ENCODE results near the gene MYPN.

Gene MYPN

DNA sequence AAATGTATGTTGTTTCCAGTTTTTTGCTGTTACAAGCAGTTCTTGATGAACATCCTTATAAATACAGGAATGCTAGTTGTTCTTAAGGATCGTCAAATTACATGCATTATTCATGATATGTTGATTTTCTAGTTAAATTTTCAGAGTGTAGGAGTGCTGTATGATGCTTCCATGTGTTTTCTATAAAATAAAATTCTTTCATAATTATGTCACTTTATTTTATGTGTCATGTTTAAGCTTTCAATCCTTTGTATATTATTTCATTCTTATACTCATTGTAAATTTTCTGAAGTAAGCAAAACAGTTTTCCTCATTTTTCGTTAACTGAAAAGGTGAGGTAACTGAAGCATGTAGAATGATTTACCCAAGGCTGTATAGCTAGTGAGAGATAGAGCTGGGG lies 16.8 kb upstream of the MYPN start:
- Histone ChIP-seq H3K9me3 (no peaks in the 10 kb centered on the region), H3K4me1 (ENCODE audit: control insufficient read depth in 1 of 2, insufficient read depth in 1 of 2, low read depth in 1 of 2, low read length in 1 of 2) (no peaks in the 10 kb centered on the region), H3K27me3 (no peaks in the 10 kb centered on the region), H3K36me3 (no peaks in the 10 kb centered on the region), H3K27ac (no peak overlapping the region), H3K4me3 (ENCODE audit: low read depth in 1 of 2, low read length in 1 of 2) (no peak overlapping the region)
- TF ChIP-seq, protein P1, sequence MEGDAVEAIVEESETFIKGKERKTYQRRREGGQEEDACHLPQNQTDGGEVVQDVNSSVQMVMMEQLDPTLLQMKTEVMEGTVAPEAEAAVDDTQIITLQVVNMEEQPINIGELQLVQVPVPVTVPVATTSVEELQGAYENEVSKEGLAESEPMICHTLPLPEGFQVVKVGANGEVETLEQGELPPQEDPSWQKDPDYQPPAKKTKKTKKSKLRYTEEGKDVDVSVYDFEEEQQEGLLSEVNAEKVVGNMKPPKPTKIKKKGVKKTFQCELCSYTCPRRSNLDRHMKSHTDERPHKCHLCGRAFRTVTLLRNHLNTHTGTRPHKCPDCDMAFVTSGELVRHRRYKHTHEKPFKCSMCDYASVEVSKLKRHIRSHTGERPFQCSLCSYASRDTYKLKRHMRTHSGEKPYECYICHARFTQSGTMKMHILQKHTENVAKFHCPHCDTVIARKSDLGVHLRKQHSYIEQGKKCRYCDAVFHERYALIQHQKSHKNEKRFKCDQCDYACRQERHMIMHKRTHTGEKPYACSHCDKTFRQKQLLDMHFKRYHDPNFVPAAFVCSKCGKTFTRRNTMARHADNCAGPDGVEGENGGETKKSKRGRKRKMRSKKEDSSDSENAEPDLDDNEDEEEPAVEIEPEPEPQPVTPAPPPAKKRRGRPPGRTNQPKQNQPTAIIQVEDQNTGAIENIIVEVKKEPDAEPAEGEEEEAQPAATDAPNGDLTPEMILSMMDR (IDR thresholded peaks at IDR 0.05): no peak

DNA sequence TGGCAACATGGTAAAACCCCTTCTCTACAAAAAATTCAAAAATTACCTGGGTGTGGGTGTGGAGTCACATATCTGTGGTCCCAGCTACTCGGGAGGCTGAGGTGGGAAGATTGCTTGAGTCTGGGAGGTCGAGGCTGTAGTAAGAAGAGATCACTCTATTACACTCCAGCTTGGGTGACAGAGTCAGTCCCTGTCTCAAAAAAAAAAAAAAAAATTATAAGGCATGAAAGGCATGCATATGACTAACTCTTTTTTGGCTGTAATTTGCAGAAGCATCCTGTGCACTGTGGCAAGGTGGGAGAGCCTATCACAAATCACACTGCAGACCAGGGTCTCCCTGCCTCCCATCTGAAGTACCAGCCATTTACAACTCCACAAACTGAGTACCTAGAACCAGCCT lies 14.1 kb upstream of the MYPN start:
- TF ChIP-seq, protein P1 (IDR thresholded peaks at IDR 0.05): no peak
- Histone ChIP-seq H3K27ac (no peak overlapping the region), H3K4me1 (ENCODE audit: control insufficient read depth in 1 of 2, insufficient read depth in 1 of 2, low read depth in 1 of 2, low read length in 1 of 2) (no peaks in the 10 kb centered on the region), H3K4me3 (ENCODE audit: low read depth in 1 of 2, low read length in 1 of 2) (no peak overlapping the region), H3K36me3 (no peaks in the 10 kb centered on the region), H3K9me3 (no peaks in the 10 kb centered on the region), H3K27me3 (no peaks in the 10 kb centered on the region)

DNA sequence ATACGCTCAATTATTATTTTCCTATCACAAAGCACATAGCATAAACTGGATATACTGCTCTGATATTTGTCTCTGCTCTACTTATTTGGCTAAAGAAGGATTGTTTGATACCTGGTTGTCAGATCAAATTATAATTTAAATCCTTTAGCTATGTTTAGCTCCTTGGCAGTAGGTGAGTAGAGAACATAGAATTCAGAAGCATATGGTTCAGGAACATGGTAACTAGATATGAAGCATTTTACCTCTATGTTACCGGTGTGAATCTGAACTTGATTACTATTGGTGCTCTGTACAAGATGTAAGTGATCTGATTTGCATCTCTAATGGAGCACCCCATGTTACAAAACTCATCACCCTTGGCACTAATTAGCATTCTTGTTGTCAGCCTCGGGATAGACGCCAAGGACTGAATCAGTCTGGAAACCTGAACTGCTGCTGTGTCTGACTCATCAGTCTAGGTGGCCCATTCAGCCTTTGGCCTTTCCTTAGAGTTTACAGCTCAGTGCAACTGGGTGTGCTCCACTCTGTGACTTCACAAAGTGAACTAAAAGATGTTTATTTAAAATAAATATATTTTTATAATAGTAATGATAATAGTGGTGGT lies 12.3 kb upstream of the MYPN start:
- Histone ChIP-seq H3K9me3 (no peaks in the 10 kb centered on the region), H3K36me3 (no peaks in the 10 kb centered on the region), H3K27me3 (no peaks in the 10 kb centered on the region), H3K4me1 (ENCODE audit: control insufficient read depth in 1 of 2, insufficient read depth in 1 of 2, low read depth in 1 of 2, low read length in 1 of 2) (no peaks in the 10 kb centered on the region), H3K27ac (no peak overlapping the region), H3K4me3 (ENCODE audit: low read depth in 1 of 2, low read length in 1 of 2) (no peak overlapping the region)
- TF ChIP-seq, protein P1 (IDR thresholded peaks at IDR 0.05): no peak

DNA sequence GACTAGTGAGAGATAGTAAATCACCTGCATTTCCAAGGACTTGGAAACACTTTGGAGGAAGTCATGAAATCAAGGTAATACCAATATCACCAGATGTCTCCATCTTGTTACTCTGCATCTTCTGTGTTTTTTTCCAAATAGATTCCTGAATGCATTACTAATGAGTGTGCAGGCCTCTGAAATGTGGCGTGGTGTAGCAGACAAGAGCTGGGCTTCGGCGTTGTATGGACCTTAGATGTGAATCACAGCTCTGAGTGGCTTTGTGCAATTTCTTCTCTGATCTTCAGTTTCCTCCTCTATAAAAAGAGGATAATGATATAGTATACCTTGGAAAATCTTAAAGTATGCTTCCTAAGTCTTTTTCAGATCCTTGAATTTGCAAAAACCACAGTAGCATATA lies 9.6 kb upstream of the MYPN start:
- Histone ChIP-seq H3K4me3 (ENCODE audit: low read depth in 1 of 2, low read length in 1 of 2) (no peak overlapping the region), H3K9me3 (no peaks in the 10 kb centered on the region), H3K36me3 (no peaks in the 10 kb centered on the region), H3K27me3 (no peaks in the 10 kb centered on the region), H3K4me1 (ENCODE audit: control insufficient read depth in 1 of 2, insufficient read depth in 1 of 2, low read depth in 1 of 2, low read length in 1 of 2) (no peaks in the 10 kb centered on the region), H3K27ac (no peak overlapping the region)
- TF ChIP-seq, protein P1 (IDR thresholded peaks at IDR 0.05): no peak

DNA sequence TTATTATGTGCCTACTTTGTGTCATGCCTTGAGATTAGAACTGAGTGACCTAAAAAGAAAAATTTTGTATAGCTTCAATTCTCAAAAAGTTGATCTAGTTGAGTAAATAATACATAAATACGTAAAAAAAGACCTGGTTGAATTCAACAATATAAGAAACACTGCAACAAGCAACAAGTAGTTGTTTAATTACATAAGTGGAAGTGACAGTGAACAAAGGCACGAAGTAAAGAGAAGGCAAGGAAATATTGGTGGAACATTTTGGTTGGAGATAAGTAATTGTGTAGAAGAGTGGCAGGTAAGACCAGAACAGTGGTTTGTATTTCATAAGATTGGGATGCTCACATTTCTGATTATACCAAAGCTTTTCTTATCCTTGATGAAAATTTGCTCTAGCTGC lies 8.2 kb upstream of the MYPN start:
- Histone ChIP-seq H3K4me1 (ENCODE audit: control insufficient read depth in 1 of 2, insufficient read depth in 1 of 2, low read depth in 1 of 2, low read length in 1 of 2) (no peaks in the 10 kb centered on the region), H3K36me3 (no peaks in the 10 kb centered on the region), H3K27ac (no peak overlapping the region), H3K9me3 (no peaks in the 10 kb centered on the region), H3K4me3 (ENCODE audit: low read depth in 1 of 2, low read length in 1 of 2) (no peak overlapping the region), H3K27me3 (no peaks in the 10 kb centered on the region)
- TF ChIP-seq, protein P1 (IDR thresholded peaks at IDR 0.05): no peak
